HG03565 (cell line): ENCODE measurements around the gene C1QTNF1.
"Not testable (repeated sequence)": the region's sequence is repeated elsewhere in the genome, so short reads cannot be mapped to it uniquely, and the experiment has no call there.

Experiments used
- ATAC-seq: cut with Tn5 transposase; IDR thresholded peaks from one replicate; pipeline ENCODE4 v1.9.1; 2021; ENCODE audit warnings: mild to moderate bottlenecking, moderate library complexity; ENCODE audit not compliant: unreplicated experiment

C1QTNF1 gene

GRCh38 chr17:79022507-79022991 lies 1.4 kb upstream of the C1QTNF1 start:
- ATAC-seq, result no peak

- no peak for ATAC-seq
These were observed 726 bp upstream of the C1QTNF1 start for GRCh38 chr17:79023180-79023705.

GRCh38 chr17:79024901-79025737 lies 1.1 kb downstream of the C1QTNF1 start:
- no peak for ATAC-seq

GRCh38 chr17:79026376-79027273 lies 2.7 kb downstream of the C1QTNF1 start:
- ATAC-seq, result no peak

- no peak for ATAC-seq
These were observed 3.4 kb downstream of the C1QTNF1 start for GRCh38 chr17:79027274-79027924.

GRCh38 chr17:79027925-79028491 lies 4.0 kb downstream of the C1QTNF1 start:
- ATAC-seq, result no peak

GRCh38 chr17:79028496-79029326 lies 4.7 kb downstream of the C1QTNF1 start:
- no peak for ATAC-seq

- no peak for ATAC-seq
These were observed 5.5 kb downstream of the C1QTNF1 start for GRCh38 chr17:79029327-79030009.

- not testable (repeated sequence) for ATAC-seq
These were observed 6.7 kb downstream of the C1QTNF1 start for GRCh38 chr17:79030636-79031035.

- no peak for ATAC-seq
These were observed 8.3 kb downstream of the C1QTNF1 start for GRCh38 chr17:79031996-79032875.

GRCh38 chr17:79033046-79033616 lies 9.2 kb downstream of the C1QTNF1 start:
- no peak for ATAC-seq

- no peak for ATAC-seq
These were observed 10.0 kb downstream of the C1QTNF1 start for GRCh38 chr17:79033741-79034501.

- no peak for ATAC-seq
These were observed 11.0 kb downstream of the C1QTNF1 start for GRCh38 chr17:79034931-79035485.

GRCh38 chr17:79035686-79036085 lies 11.7 kb downstream of the C1QTNF1 start:
- ATAC-seq, result no peak

- no peak for ATAC-seq
These were observed 12.2 kb downstream of the C1QTNF1 start for GRCh38 chr17:79036181-79036580.

GRCh38 chr17:79036596-79036995 lies 12.6 kb downstream of the C1QTNF1 start:
- no peak for ATAC-seq
